HT-29 (cell line): Measurements from ENCODE around the gene TSPAN8. TPM values are rescaled to one million over a fixed set of nuclear protein-coding genes. Genes with fewer than 3 reads are reported as not detected.
"Not testable (repeated sequence)": the region's sequence is repeated elsewhere in the genome, so short reads cannot be mapped to it uniquely, and the experiment has no call there.

Experiments used
- DNase-seq: peaks from one replicate; pipeline ENCODE4 v3.0.0-alpha.2; 2015; ENCODE audit warnings: low spot score
- total RNA-seq: library from RNA; depleted of rRNA; stranded (reverse); fragments of >200 nt; shearing (Covaris generic); gene quantifications from 2 replicates; pipeline ENCODE4 v1.2.3, GENCODE V29; 2014

Gene TSPAN8
- total RNA-seq, 1 experiment from 2014 or later: 269 TPM

- DNase-seq: peak; percentile 74
Observed at GRCh38 chr12:71164568-71165197, 6.9 kb upstream of the TSPAN8 start.

DNA sequence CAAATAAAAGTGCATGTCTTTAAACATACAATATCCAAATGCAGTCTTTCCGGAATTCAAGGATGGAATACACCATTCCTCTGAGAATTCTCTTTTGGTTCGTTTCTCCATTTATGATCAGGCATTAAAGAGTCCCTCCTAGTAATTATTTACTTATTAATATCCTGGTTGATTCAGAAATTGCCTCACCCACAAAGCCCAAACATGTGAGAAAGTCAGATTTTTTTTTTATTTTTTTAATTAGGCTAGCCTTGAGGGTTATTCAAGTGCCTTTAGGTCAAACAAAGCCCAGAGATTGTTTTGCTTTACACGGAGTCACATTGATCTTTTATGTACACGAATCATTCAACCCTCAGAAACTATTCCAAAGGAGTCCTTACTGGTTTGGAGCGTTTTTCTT, 6.4 kb upstream of the TSPAN8 start:
- peak; percentile 54 for DNase-seq

DNA sequence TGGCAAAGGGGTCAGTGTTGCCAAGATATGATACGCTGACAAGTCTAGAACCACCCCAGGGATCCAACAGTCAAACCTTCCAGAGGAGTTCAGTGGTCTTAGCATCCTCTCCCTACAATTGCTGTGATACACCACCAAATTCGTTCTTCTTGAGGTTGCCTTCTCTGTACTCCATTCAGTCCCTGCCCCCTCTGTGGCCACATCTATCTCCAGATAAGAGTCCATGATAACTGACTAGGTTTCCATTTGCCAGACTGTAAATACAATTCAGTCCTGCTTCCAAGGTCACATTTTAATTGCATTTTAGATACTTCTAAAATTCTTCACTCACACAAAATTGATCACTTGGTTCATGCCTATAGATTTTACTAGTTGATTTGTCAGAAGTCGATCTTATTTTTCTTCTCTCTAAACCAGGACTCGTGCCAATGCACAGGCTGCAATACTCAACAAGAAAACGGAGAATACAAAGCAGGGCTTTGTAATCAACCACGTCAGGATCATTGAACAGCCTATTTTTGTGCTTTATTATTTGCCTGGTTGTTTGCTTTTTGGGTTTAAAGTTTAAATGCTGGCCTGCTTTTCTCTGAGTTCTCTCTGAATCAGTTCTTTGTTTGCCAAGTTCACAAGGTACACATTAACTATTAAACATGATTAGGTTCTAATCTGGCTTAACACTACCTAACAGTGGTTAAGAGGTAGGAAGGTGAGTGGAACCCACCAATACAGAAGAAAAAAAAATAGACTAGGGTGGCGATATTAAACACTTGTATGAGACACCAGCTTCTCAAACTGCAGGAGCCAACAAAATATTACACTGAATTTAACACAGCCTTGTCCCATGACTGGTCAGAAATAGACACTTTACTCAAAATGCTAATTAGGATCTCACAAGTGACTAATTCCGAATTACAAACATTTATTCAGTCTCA, 5.3 kb upstream of the TSPAN8 start:
- peak; percentile 88 for DNase-seq

GRCh38 chr12:71161591-71161990, 3.8 kb upstream of the TSPAN8 start:
- peak; percentile 60 for DNase-seq

DNA sequence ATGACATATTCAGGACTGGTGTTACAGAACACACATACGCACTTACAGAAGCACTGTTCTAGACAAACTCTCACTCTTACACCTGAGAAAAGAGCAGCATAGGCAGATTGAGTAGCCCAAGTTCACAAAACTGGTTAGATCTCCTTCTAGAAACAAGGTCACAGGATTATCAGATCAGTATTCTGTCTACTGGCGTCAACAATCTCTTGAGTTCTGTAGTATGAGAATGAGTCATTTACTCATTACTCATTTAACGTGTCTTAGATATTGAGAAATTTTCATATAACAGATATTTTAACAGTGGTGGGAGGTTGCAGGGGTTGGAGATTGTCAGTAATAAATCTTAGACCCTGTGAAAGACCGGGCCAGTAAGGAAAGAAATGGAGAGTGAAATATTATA, 2.8 kb upstream of the TSPAN8 start:
- peak; percentile 56 for DNase-seq

DNA sequence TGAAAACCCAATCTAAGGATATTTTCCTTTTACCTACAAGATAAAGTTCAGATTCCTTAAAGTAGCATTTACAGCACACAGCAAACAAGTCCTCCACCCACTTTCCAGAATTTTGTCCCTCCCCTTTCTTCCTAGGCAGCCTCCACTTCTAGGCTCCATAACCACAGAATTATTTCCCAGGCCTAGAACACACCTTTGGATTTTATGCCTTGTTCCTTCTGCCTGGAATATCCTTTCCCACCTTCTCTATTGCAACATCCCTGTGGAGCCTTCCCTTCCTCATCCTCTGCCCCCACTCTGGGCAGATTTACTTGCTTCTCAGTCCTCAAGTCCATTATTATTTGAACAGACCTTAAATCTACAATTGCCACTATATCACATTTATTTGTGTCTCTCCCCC, 2.1 kb upstream of the TSPAN8 start:
- no peak for DNase-seq

DNA sequence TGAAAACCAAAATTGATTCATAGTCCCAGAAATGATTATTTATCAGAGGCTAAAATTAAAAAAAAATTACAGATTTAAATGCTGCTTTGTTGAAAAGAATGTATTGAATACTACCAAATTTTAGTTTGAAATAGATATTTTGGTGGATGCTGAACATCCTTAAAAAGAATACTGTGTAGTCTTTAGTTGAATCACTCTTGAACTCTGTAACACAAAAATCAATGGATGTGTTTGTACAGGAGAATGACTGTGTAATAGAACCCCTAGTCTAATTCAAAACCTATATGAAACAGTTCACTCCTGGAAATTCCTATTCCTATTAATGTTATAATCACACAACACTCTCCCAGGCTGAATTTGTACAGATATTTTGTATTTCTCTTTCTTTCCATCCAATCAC, 1.5 kb upstream of the TSPAN8 start:
- DNase-seq: no peak

DNA sequence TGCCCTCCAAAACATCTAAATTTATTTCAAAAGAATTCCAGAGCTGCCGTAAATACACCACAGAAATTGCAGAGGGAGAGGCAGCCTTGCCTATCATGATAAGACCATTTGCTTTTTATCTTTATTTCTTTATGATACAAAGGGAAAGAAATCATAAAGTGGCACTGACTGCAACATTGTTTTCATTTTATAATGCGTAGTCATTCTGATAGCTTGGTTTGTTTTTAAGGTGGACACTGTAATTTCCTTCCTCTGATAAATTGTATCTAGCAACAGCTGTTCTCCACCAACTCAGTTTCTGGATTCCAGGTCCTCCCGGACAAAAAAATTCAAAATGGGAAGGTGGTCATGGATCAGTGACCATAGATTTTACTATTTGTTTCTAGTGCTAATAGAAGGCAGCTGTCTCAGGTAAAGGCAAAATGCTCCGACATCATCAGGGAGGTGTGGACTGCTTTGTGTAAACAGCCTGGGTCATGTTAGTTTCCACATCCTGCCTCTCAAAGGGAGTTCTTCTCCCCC, 623 bp upstream of the TSPAN8 start:
- peak; percentile 71 for DNase-seq

DNA sequence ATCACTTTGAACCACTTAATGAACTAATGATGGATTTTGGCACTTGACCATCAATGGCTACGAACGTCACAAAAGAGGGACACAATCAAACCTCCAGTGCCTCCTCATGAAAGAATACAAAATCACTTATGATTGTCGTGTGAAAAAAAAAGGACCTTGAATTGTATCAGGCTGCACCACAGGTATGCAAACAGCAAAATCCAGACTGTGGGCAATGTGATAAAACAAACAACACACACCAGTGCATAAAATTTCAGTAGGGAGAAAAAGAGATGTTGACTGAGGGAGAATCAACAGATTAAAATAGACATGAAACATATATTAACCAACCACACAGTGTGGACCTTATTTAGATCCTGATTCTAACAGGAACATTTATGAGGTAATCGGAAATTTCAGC, 2.6 kb downstream of the TSPAN8 start:
- DNase-seq: peak; percentile 49

GRCh38 chr12:71152851-71153250, 4.9 kb downstream of the TSPAN8 start:
- DNase-seq: peak; percentile 87

DNA sequence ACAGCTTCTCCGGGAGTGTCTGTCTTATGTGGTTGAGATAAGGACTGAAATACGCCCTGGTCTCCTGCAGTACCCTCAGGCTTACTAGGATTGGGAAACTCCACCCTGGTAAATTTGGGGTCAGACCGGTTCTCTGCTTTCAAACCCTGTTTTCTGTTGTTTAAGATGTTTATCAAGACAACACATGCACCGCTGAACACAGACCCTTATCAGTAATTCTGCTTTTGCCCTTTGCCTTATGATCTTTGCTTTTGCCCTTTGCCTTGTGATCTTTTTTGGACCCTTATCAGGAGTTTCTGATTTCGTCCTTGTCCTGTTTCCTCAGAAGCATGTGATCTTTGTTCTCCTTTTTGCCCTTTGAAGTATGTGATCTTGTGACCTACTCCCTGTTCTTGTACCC, 7.8 kb downstream of the TSPAN8 start:
- DNase-seq: not testable (repeated sequence)

GRCh38 chr12:71144682-71145081, 13.1 kb downstream of the TSPAN8 start:
- DNase-seq: peak; percentile 46

GRCh38 chr12:71142956-71143355, 14.8 kb downstream of the TSPAN8 start:
- no peak for DNase-seq

DNA sequence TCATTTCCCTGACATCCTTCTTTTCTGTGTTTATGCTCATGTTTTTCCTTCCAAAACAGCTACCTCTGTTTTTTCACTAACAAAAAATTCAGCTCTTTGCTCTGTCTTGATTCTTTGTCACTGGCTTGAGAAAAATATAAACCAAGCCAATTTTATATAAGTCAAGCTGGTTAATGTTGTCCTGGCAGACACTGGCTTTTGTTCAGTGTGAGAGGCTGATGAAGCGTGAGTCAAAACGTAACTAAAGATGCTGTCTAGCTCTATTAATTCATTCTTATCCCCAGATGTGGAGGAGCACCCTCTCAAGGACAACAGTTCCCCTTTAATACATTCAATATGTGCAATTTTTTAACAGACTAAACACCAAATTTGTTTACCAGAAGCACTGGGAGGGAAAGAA, 15.8 kb downstream of the TSPAN8 start:
- no peak for DNase-seq

- DNase-seq: no peak
Observed at GRCh38 chr12:71141378-71141926, 16.3 kb downstream of the TSPAN8 start.

DNA sequence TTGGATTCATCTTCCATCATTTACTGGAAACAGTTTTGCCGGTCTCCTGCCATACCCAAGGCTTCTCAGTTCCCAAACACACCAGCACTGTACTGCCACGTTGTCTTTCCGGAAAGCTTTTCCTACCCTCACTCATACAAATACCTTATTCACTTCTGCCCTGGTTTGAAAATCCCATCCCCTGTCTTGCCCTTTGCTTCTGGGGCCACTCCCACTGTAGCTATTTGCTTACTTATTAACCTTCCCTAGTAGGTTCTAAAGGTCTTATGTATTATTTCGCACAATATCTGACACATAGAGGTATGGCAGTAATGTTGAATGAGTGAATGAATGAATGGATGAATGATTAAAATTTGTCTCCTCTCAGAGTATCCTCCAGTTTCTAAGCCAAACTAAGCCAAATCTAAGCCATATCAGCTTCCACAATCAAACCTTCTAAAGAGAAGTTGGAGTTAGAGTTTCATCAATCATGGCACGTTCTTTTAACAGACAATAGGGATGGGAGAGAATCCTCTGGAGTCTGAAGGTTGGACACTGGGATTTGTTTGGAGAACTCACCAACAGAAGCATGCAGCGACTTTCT, 18.6 kb downstream of the TSPAN8 start:
- DNase-seq: no peak

GRCh38 chr12:71138011-71138410, 19.8 kb downstream of the TSPAN8 start:
- no peak for DNase-seq

DNA sequence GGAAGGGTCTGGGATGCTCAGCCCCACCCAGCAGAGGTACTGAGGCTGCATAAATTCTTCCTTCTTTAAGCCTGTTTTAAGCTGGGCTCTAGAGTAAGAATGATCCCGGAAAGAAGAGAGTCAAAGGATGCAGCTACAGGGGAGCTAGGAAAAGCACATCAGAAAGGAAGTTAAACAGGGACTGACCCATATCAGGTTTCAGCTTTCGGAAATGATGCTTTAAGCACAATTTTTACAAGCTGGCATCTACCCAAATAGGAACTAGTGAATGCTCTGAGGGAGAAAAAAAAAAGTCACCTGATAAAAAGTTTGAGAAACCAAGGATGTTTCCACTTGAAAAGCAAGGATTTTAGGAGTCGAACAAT, 22.0 kb downstream of the TSPAN8 start:
- peak; percentile 67 for DNase-seq

- no peak for DNase-seq
Observed at GRCh38 chr12:71135077-71135811, 22.6 kb downstream of the TSPAN8 start.

- DNase-seq: no peak
Observed at GRCh38 chr12:71134405-71134804, 23.4 kb downstream of the TSPAN8 start.

DNA sequence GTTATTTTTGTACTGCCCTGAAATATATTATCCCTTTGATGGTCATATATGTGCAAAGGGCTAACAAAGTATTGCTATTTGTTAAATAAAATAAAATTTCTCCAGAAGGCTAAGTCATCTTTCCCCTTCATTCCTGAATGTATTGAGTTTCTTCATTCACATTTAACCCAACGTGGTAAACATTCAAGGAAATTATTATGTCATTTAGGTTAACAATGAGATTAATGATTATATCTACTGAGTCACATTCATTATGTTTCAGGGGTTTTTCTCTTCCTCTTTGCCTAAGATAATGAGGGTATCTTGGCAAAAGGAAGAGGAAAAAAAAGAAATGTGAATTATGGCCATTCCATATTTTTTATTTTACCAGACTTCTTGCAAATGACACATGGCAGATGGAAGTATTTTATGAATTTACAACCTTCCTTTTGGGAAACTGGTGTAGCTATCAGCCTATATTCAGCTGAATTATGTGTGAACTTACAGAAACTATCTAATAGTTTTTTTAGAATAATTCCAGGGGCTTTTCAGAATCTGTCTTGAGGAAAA, 27.2 kb downstream of the TSPAN8 start:
- DNase-seq: no peak
